Nucleus accumbens (tissue), 56 donors: Measurements from ENCODE around the gene FLVCR1.

ENCODE experiments used
- DNase-seq, 56 donors: peaks; one replicate each; lab custom pipeline; 2025; lab: John Stamatoyannopoulos, UW

FLVCR1 gene

DNA sequence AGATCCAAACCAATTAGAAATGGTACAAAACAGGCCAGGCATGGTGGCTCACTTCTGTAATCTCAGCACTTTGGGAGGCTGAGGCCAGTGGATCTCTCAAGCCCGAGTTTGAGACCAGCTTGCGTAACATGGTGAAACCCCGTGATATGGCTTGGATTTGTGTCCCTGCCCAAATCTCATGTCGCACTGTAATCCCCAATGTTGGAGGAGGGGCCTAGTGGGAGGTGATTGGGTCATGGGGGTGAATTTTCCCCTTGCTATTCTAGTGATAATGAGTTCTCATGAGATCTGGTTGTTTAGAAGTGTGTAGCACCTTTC is 85.3 kb downstream of the FLVCR1 start:
- no peak for DNase-seq

DNA sequence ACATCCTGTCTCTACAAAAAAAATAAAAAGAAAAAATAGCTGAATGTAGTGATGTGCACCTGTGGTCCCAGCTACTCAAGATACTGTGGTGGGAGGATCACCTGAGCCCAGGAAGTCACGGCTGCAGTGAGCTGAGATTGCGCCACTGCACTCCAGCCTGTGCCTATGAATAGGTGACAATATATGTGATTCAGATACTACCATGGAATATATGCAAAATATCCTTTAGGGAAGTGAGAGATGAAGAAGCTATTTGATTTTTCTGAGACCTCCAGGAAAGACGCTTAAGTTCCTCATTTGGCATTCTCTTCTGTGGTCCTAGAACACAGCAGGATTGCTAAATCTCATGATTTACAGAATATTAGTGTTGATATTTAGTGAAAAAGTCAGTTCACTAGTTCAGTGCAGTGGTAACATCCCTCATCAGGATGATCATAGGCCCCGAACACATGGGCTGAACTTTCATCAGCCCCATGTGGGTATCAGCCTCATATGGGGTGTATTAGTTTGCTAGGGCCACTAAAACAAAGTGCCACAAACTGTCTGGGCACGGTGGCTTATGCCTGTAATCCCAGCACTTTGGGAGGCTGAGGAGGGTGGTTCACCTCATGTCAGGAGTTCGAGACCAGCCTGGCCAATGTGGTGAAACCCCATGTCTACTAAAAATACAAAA is 86.3 kb downstream of the FLVCR1 start:
- DNase-seq = no peak

DNA sequence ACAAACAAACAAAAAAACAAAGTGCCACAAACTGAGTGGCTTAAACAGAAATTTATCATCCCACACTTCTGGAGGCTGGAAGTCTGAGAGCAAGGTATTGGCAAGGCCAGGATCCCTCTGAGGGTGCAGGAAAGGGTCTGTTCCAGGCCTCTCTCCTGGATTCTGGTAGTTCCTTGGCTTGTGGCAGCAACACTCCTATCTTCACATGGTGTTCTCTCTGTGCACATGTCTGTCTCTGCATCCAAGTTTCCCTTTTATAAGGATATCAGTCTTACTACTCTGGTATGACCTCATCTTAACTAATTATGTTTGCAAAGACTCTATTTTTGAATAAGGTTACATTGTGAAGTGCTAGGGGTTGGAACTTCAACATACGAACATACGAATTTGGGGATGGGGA is 87.0 kb downstream of the FLVCR1 start:
- no peak for DNase-seq

DNA sequence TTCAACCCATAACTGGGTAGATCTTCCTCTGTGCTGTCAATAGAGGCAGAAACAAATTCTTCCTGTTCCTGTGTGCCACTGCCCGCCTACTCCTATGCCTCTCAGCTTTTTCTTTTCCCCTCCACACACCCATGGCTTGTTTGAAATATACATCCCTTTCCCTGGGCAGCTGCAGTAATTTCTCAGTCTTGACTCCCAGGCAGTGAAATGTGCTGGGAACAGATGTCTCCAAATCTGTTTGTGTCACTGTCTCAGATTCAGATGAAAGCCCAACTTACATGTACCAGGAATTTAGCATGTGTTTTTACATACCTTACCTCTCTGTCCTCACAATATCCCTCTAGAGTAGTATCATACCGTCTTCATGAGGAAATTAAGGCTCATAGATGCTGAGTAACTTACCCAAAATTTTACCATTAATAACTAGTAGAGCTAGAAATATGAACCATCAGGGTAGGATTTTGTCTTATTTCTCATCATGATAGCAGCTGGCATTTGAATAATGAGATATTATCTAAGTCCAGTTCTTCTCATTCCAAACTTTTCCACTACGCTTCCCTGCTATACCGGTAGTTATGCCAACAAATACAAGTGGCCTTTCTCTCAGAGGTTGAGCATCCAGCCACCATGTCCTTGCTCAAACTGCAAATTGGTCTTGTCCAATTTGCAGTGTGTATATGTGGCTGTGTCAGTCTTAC is 87.5 kb downstream of the FLVCR1 start:
- no peak for DNase-seq

DNA sequence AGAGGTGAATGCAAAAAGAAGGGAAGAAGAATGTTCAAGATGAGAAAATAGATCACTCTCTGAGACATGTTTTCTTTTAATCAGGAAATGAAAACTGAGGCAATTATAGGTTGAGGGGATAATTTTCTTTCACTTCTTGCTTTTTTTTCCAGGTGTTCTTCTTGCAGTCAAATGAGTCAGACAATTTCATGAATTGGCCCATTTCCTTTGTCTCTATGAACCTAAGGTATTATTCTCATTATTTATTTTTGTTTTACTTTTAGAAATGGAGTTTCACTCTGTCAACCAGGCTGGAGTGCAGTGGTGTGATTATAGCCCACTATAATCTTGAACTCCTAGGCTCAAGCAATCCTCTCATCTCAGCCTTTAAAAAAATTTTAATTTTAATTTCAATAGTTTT is 88.8 kb downstream of the FLVCR1 start:
- no peak for DNase-seq
